NCI-H1092 treated with DMSO at 0.1 percent for 48 hours (cell line): Measurements from ENCODE around the gene VMAC.

Source experiments
- DNase-seq: peaks from one replicate; lab custom pipeline; 2025; lab: John Stamatoyannopoulos, UW

Gene VMAC

GRCh38 chr19:5953030-5953589 lies 48.4 kb downstream of the VMAC start:
- no peak for DNase-seq

- DNase-seq = peak; percentile 58
Observed at GRCh38 chr19:5953680-5954213, 49.1 kb downstream of the VMAC start.

- DNase-seq = no peak
Observed at GRCh38 chr19:5954293-5954692, 49.6 kb downstream of the VMAC start.

- peak; percentile 54 for DNase-seq
Observed at GRCh38 chr19:5955636-5955935, 50.9 kb downstream of the VMAC start.

GRCh38 chr19:5956323-5956722 lies 51.7 kb downstream of the VMAC start:
- no peak for DNase-seq

- peak; percentile 43 for DNase-seq
Observed at GRCh38 chr19:5956728-5957127, 52.1 kb downstream of the VMAC start.

GRCh38 chr19:5957170-5957569 lies 52.5 kb downstream of the VMAC start:
- DNase-seq = peak; percentile 43

GRCh38 chr19:5958074-5958850 lies 53.6 kb downstream of the VMAC start:
- peak; percentile 25 for DNase-seq

- no peak for DNase-seq
Observed at GRCh38 chr19:5958851-5959122, 54.1 kb downstream of the VMAC start.

GRCh38 chr19:5959260-5960004 lies 54.8 kb downstream of the VMAC start:
- DNase-seq = no peak
